GM18505 (cell line): ENCODE results near the gene EFHC1.
A peak's percentile ranks its signal among the peaks of the same experiment; 100 is the strongest.

Experiments
- ATAC-seq: cut with Tn5 transposase; IDR thresholded peaks from one replicate; pipeline ENCODE4 v1.9.1; 2021; ENCODE audit not compliant: unreplicated experiment
- POLR2A ChIP-seq: IDR thresholded peaks from 4 replicates; pipeline ENCODE4 v1.6.1; 2011; ENCODE audit warnings: borderline replicate concordance; ENCODE audit not compliant: insufficient read depth, insufficient read length; ENCODE audit errors: extremely low read depth

Gene EFHC1

DNA sequence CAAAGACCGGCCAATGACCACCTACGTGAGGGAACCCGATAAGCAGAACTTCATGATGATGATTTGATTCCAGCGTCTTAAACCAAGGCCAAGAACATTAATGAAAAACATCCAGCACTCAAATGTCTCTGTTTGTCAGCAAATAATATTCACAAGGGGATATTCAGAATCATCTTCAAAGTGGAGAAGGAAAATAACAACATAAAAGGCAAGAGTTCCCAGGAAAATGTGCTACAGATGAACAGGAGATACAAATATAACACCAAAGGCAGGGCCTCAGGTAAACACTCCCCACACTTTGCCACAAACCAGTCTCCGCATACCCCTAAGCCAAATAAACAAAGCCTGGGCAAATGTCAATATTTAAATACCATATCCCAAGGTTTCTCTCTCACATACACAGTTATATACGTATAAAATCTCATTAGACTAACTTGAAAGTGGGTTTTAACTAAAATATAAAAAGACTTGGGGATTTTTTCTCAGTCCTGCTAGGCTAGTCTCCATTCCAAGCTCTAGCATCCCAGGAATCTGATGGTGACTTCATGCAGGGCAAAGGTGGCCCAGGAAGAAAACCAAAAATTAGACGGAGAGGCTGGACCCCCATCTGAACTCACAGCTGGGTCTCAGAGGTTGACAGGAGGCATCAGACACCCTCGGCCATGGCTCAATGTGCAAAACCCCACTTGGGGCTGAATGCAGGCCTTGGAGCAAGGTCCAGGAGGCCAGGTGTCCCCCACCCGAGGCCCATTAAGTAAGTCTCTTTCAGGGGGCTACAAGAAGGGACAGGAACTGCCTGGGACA lies 124.7 kb downstream of the EFHC1 start:
- no peak for ATAC-seq
- TF ChIP-seq POLR2A = no peak

DNA sequence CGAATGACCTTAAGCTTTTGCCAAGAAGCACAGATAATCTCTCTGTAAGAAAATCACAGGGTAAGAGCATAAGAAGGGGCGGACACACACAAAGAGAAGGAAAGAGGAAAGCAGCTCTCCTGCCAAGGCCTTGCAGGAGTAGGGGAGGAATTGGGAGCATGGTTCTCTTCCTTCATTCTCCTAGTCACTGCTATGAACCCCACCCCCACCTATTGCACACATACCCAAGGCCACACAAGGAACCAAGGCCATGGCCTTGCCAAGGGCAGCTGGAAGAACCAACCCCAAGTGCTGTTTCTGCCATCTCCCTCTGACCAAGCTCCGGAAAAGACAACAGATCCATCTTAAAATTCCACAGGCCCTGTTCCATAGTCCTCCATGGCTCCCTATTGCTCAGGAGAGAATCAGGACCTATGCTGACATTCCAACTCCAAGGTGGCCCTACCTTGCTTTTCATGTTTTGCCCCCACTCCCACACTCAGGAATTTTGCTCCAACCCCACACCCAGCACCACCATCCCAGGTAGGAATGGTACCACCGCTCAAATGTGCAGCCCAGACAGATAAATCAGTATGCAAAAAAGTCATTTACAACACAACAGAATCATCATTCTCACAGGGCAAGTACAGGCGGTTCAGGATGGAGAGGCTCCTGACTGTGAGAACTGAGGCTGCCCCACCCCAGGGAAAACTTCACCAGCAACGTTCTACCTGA lies 125.4 kb downstream of the EFHC1 start:
- no peak for TF ChIP-seq POLR2A
- no peak for ATAC-seq

DNA sequence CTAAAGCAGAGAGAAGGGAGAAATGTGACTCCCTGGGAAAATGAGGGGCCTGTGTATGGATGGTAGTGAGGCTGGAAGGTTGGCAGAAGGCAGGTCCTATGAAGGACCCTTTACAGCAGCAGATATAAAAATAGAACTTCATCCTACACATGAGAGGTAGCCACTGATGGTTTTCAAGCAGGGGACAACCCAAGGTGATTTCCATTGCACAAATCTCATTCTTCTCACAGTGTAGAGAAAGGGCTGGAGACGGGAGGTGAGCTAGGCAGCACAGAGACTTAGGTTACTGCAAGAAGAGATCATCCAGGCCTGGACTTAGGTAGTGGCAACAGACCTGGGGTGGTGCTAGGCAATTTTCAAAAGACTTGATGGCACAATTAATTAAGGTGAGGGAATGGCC lies 126.0 kb downstream of the EFHC1 start:
- no peak for ATAC-seq
- TF ChIP-seq POLR2A = no peak

DNA sequence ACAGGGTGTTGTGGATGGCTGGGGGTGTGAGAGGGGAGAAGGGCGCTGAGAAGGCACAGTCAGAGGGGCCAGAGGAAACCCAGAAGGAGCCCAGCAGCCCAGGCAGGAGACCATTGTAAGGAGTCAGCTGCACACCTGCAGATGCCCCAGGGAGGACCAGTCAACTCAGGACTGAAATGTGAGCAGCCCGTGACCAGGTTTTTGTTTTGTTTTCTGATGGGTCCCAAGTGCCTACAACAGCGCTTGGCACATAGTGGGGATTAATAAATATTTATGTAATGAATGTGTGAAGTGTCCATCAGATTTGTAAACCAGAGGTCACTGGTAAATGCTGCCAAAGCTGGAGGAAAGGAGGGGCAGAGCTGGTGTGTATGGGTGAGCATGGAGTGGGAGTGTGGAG lies 126.5 kb downstream of the EFHC1 start:
- TF ChIP-seq POLR2A = no peak
- ATAC-seq = peak; percentile 69

DNA sequence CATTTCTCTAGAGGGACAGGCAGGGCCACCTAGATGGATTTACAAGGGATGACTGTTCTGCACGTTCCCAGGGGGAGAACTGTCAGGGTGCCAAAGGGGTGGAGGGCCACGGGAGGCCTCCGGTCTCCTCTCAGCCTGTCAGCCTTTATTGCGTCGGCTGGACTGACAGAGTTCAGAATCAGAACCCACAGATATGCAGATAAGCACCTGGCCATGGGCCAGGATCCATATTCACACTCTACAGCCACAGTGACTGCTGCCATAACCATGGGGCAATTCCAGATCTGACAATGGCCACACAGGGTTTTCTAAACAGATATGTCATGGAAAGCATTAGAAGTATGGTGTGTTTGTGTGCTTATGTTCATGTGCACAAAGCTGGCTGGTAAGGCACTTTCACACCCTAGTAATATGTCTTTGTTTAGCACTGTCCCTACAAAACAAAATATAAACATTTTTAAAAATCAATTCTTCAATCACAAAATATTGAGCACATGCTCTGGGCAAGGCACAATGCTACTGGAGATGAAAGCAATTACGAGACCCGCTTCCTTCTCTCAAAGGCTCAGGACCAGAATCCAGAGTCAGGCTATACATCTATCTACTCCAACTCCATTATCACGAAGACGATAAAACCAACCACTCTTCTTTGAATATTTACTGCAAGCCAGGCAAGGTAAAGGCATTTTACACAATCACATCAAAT lies 127.7 kb downstream of the EFHC1 start:
- no peak for ATAC-seq

DNA sequence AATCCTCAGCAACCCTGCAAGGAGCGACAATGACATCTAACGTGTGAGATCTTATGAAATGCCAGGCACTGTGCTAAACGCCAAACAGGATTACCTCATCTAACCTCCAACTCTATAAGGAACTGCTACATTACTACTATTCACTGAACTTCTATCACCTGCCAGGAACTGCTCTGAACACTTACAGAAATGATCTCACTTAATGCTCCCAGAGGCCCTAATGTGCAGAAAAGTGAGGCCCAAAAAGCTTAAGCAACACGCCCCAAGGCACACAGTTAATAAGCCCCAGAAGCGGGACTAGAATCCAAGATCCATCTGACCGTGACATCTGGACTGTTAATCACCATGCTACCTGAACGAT lies 128.2 kb downstream of the EFHC1 start:
- ATAC-seq = no peak
- no peak for TF ChIP-seq POLR2A

More for the DNA sequence above, 127.7 kb downstream of the EFHC1 start:
- no peak for TF ChIP-seq POLR2A

DNA sequence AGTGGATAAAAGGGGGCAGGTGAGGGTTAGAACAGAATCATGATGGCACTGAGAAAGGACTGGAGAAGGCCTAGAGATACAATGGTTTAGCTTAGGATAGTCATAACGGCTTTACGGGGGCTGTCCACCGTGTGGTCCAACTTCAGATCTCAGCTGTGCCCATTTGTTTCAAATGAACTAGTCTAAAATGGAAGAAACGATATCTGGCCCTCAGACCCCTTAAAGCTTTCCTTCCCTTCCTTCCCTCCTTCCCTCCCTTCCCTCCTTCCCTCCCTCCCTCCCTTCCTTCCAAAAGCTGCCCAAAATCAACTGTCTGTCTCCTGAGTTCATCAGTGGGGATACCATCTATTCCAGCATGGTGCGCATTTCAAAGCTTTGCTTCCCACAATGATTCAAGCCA lies 128.9 kb downstream of the EFHC1 start:
- no peak for TF ChIP-seq POLR2A
- no peak for ATAC-seq

DNA sequence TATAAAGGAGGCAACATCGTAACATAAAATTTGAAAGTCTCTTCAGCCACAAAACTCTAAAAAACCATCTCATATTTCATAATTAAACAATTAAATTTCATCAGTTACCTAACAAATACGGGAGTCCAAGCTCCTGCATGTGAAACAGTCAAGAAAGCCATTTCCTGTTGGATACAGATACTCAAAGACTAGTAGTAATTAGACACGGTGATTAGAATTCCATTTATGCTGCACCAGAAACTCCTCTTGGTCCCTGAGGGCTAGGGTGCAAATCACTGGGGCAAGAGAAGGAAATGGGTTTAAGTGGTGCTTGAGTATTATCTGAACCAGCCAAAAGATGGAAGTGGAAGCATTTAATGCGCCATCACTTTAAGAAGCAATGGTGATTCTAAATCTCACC lies 129.3 kb downstream of the EFHC1 start:
- TF ChIP-seq POLR2A = no peak
- ATAC-seq = no peak

DNA sequence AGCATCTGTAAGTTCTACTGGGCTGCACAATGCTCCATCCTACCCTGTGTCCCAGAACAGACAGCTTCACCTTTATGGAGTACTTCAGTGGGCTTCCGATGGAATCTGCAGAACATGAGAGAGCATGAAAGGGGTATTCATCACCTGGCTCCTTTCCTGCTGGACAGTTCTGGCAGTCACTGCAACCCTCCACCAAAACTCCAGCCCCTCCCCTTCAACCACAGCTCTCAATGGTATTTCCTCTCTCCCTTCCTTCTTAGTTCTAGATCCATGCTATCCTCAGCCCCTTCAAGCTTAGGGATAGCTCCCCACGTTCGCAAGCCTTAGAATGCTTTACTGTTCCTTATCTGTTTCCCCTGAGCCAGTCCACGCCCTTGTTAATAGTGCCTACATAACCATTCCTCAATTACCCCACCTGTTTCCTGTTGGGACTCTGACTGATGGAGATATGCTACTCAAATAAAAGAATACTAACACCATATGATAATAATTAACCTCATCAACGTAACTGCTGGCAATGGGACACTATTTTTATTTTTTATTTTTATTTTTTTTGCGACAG lies 130.0 kb downstream of the EFHC1 start:
- TF ChIP-seq POLR2A = no peak
- no peak for ATAC-seq

DNA sequence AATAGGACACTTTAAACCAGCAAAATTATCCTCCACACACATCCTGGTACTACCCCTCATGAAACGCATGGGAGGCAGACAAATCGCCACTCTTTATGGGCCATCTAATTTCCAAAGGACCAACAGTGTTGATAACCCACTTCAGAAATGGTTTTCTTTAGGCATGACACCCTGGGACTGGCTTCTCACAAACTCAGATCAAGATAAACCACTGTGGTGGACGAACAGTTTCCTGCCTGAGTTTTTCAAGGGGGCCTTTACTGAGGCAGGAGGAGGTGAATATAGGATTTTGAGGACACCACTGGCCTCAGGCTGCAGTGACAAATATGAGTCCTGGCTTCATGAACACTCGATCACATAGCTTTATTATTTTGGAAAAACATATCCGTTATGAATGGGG lies 130.7 kb downstream of the EFHC1 start:
- no peak for ATAC-seq

DNA sequence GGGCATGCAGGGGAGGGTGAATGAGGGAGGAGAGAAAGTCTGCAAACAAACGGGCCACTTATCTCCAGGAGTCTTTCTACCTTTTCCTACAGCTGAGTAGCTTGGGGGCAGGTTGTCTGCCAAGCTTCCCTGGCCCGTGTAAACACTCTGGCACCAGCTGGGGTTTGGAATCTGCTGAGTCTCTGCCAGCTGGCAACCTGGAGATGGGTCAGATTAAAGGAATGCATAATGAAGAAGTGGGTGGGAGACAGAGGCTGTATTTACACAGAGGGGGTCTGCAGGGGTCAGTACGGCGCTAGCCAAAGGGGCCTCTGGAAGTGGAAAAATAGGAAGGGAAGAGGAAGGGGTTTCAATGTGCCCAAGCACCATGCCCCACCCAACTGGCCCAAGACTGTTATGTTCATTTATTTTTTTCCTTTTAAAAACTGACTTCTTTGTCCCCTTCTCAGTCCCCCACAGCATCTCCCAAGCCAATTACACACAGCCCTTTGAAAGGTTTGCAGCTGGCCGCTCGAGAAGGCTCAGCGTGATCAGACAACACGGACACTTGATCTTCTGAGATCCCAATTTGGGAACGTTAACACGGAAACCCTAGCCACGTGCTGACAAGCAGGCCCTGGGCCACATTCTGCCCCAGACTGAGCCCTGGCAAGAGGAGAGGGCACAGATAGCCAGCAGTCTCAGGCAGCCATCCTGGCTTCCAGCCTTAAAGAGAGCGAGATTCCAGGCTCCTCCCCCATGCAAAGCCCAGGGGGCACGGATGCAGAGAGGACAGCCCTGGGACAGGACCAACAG lies 131.5 kb downstream of the EFHC1 start:
- ATAC-seq = no peak

More for the DNA sequence above, 130.7 kb downstream of the EFHC1 start:
- no peak for TF ChIP-seq POLR2A

DNA sequence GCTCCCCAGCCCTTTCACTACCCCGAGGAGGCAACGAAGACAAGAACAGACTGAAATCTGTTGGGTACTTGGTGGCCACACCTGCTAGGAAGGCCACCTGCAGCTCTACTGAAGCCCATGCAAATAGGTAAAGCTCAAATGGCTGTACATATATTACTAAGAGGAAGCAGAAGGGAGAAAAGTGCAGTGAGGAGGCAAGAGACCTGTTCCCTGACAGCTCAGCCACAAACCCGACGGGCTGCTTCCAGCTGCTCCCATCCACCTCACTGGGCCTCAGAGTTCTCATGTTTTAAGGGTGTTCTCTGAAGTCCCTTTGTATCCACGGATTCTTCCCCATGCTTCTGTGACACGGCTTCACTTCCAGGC lies 132.1 kb downstream of the EFHC1 start:
- ATAC-seq = peak; percentile 91
- no peak for TF ChIP-seq POLR2A

More for the DNA sequence above, 131.5 kb downstream of the EFHC1 start:
- no peak for TF ChIP-seq POLR2A

DNA sequence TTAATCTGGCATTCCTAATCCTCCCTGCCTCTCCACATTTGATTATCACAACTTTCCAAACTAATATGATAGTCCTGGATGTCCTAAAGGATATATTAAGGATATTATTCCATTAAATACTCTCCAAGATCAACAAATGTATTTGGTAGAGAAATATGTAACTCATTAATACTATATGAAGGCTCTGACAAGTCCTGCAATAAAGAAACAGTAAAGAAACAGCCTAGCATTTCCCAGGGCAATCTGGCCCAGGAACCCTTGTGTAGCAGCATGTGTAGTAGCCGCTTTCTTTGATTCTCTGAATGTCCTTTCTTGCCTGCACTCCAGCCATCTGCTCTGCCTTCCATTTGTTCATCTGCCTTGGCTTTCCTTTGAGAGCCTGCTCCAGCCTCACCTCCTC lies 133.0 kb downstream of the EFHC1 start:
- no peak for TF ChIP-seq POLR2A
- no peak for ATAC-seq
